Mammary epithelial cell (primary cell): ENCODE measurements around the gene MNS1.

Experiments
- CTCF ChIP-seq, 2 donors: IDR thresholded peaks in 1 of 2; conservative IDR thresholded peaks in 1 of 2; 2 replicates each; pipeline ENCODE4 v1.5.1; 2011 to 2012; ENCODE audit warnings: inconsistent platforms in 2 of 2, low read length in 2 of 2, mild to moderate bottlenecking in 2 of 2, control low read depth in 1 of 2, low read depth in 1 of 2; ENCODE audit not compliant: insufficient read depth in 1 of 2; ENCODE audit errors: extremely low read depth in 1 of 2
- EZH2 ChIP-seq: IDR thresholded peaks from 2 replicates; pipeline ENCODE4 v1.6.1; 2012; ENCODE audit warnings: low read length, inconsistent platforms, borderline replicate concordance

- TF ChIP-seq EZH2 (no peak), CTCF (conservative IDR thresholded peaks at IDR 0.05 in 1 of 2, IDR thresholded peaks at IDR 0.05 in 1 of 2; ENCODE audit: extremely low read depth in 1 of 2, insufficient read depth in 1 of 2, low read depth in 1 of 2, low read length in 2 of 2) (no peak)
Measured at GRCh38 chr15:56467616-56468015, 2.7 kb upstream of the MNS1 start.
